Spinal cord (tissue), 10 donors: ENCODE data around the gene CLTB. TPM values are rescaled to one million over a fixed set of nuclear protein-coding genes. Genes with fewer than 3 reads are reported as not detected.
"Not testable (repeated sequence)": the region's sequence is repeated elsewhere in the genome, so short reads cannot be mapped to it uniquely, and the experiment has no call there.

ENCODE experiments used
- DNase-seq, 6 donors: peaks; one replicate each; pipeline versions ENCODE4 v3.0.0 to v3.0.0-alpha.2; 2013 to 2015; ENCODE audit warnings: low spot score in 6 of 6, low read depth in 4 of 6
- H3K27ac ChIP-seq: one replicate; pipeline ENCODE4 v1.5.1; 2013; ENCODE audit warnings: low read depth, low read length, control low read depth
- H3K27me3 ChIP-seq: one replicate; pipeline ENCODE4 v1.6.1; 2013; ENCODE audit warnings: low read length; ENCODE audit not compliant: control insufficient read depth, insufficient read depth
- H3K36me3 ChIP-seq: one replicate; pipeline ENCODE4 v1.6.1; 2013; ENCODE audit warnings: low read length; ENCODE audit not compliant: control insufficient read depth, insufficient read depth
- H3K4me1 ChIP-seq: one replicate; pipeline ENCODE4 v1.6.1; 2013; ENCODE audit warnings: low read length; ENCODE audit not compliant: control insufficient read depth, insufficient read depth
- H3K4me3 ChIP-seq: one replicate; pipeline ENCODE4 v1.5.1; 2013; ENCODE audit warnings: low read depth, low read length, control low read depth
- H3K9me3 ChIP-seq: one replicate; pipeline ENCODE4 v1.6.1; 2013; ENCODE audit warnings: low read length; ENCODE audit not compliant: control insufficient read depth, insufficient read depth
- WGBS: methylation state at CpG from one replicate; pipeline ENCODE4 v1.1.5; 2013; ENCODE audit warnings: missing lambda C conversion rate; ENCODE audit not compliant: insufficient coverage; 5-methylcytosine and 5-hydroxymethylcytosine counted together
- polyA plus RNA-seq, 2 donors: library from polyadenylated mRNA; unstranded; fragments of 120-200 nt; gene quantifications; one replicate each; pipeline ENCODE4 v1.2.1, GENCODE V29; 2013; ENCODE audit not compliant: insufficient read length in 2 of 2
- total RNA-seq, 2 donors: library from RNA; depleted of rRNA in 1 of 2; stranded (reverse); fragments of 120-200 nt in 1 of 2; fragments of >200 nt in 1 of 2; gene quantifications; one replicate each; pipeline versions ENCODE4 v1.2.3 to v1.2.4, GENCODE V29; 2013 to 2014
- donor health status: healthy.

CLTB gene
- total and polyA plus RNA-seq, 4 donors, result 70.8 to 191 (median 160) TPM

GRCh38 chr5:176446884-176447590 lies 30.7 kb upstream of the CLTB start:
- peak in 3 of 6 donors; percentile 5 to 22 (median 13) for DNase-seq
- H3K27me3 ChIP-seq, result no peaks in the 10 kb centered on the region
- 12% methylated on average over 26 of the region's 27 CpGs for WGBS

DNA sequence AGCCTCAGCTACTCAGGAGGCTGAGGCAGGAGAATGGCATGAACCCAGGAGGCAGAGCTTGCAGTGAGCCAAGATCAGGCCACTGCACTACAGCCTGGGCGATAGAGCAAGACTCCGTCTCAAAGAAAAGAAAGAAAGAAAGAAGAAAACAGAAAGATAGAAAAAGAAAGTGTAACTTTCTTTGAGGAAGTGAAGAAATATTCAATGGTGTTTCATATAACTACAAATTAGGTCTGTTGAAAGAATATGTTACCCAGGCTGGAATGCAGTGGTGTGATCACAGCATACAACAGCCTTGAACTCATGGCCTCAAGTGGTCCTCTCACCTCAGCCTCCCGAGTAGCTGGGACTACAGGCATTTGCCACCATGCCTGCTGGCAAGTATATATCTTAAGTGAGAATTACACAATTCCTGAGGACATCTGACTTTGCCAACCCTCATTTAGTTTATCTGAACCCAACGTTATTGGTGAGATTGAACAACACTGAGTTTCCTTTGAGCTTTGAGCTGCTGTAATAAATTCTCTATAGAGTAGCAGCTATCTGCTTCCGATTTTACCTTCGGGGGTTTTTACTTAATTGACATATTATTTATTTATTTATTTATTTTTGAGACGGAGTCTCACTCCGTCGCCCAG lies 29.8 kb upstream of the CLTB start:
- WGBS, result 96% methylated on average over 5 of the region's 9 CpGs
- H3K27me3 ChIP-seq, result no peaks in the 10 kb centered on the region
- no peaks in the 10 kb centered on the region for H3K9me3 ChIP-seq
- H3K4me3 ChIP-seq, result no peak overlapping the region
- H3K4me1 ChIP-seq, result peaks cover 19% of the 10 kb centered on the region
- no peak for DNase-seq
- H3K27ac ChIP-seq, result no peak overlapping the region
- no peaks in the 10 kb centered on the region for H3K36me3 ChIP-seq

More at GRCh38 chr5:176446884-176447590, 30.7 kb upstream of the CLTB start:
- no peaks in the 10 kb centered on the region for H3K9me3 ChIP-seq
- H3K4me1 ChIP-seq, result peaks cover 19% of the 10 kb centered on the region
- peaks cover 2% of the 10 kb centered on the region for H3K36me3 ChIP-seq
- H3K27ac ChIP-seq, result peak overlapping the region; percentile 99
- H3K4me3 ChIP-seq, result peak overlapping the region; percentile 95

DNA sequence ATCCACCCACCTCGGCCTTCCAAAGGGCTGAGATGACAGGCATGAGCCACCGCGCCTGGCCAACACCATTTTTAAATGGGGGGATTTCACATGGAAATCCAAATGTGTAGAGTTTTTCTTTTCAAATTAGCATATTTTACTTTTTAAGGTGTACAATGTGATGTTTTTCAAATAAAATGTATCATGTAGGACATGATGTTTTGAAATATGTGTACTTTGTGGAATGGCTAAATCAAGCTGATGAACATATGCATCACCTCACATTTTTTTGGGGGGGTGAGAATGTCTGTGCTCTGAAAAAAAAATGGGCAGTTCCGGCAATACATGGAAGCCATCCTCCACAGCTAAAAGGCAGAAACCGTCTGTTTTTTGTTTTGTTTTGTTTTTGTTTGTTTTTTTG lies 28.4 kb upstream of the CLTB start:
- Histone ChIP-seq H3K27ac (no peak overlapping the region), H3K4me1 (peaks cover 19% of the 10 kb centered on the region), H3K4me3 (no peak overlapping the region), H3K9me3 (no peaks in the 10 kb centered on the region), H3K36me3 (no peaks in the 10 kb centered on the region), H3K27me3 (no peaks in the 10 kb centered on the region)
- DNase-seq, result no peak
- no CpG with 5 or more reads among the region's 5 CpGs for WGBS

DNA sequence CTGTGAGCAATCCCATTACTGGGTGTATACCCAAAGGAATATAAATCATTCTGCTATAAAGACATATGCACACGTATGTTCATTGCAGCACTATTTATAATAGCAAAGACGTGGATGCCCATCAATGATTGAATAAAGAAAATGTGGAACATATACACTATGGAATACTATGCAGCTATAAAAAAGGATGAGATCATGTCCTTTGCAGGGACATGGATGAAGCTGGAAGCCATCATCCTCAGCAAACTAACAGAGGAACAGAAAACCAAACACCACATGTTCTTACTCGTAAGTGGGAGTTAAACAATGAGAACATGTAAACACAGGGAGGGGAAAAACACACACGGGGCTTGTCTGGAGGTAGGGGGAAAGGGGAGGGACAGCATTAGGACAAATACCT lies 26.6 kb upstream of the CLTB start:
- H3K27ac ChIP-seq, H3K27me3 ChIP-seq, H3K4me3 ChIP-seq, H3K36me3 ChIP-seq, DNase-seq, H3K9me3 ChIP-seq: not testable (repeated sequence)
- peaks cover 10% of the 10 kb centered on the region for H3K4me1 ChIP-seq
- no CpG with 5 or more reads among the region's 4 CpGs for WGBS

DNA sequence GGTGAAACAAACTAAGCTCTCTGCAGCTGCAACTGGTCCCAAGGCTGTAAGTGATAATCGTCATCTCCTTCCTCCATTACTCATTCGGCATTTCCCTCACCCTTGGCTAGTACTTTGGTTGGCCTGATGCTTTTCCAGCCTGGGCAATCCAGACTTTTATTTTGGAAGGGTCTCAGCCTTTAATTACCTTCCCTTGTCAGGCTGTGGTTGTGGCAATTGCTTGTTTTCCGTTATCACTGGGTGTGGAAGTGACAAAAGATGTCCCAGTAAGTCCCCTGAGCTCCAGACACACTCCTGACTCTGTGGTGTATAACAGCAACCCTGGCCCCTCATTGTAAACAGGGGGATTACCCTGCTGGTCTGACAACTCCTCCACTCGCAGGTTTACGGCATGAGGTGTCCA lies 25.6 kb upstream of the CLTB start:
- no peak for DNase-seq
- Histone ChIP-seq H3K4me3 (no peak overlapping the region), H3K4me1 (peaks cover 4% of the 10 kb centered on the region), H3K36me3 (no peaks in the 10 kb centered on the region), H3K27me3 (no peaks in the 10 kb centered on the region), H3K27ac (no peak overlapping the region), H3K9me3 (no peaks in the 10 kb centered on the region)
- 21% methylated on average over 5 of the region's 5 CpGs for WGBS

DNA sequence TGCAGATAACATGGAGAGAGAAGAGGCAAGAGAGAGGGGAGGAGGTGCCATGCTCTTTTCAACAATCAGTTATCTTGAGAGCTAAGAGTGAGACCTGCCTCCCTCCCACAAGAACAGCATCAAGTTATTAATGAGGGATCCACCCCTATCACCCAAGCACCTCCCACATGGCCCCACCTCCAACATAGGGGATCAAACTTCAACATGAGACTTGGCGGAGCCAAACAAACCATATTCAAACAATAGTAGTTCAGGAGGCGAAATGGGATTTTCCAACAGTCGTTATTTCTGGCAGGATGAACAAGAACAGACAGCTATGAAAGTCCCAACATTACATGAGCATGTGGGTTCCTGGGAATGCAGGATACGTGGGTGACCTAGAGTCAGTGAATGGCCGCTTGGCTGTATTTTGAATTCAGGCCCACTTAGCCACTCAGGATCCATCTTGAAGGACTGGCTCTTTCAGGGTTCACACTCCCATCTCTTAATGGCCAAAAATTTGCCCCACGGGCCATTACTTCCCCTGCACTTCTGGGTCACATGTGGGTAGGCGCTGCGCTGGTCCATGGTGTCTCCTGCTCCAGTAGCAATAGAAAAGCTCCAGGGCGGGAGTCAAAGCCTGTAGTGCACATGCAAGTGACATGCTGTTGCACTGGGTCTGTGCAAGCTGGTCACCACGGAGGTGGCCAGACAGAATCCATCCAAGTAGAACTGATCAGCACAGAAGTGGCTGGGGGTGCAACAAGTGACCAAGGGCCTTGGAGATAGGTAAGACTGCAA lies 24.8 kb upstream of the CLTB start:
- H3K27ac ChIP-seq, result no peak overlapping the region
- DNase-seq, result no peak
- H3K9me3 ChIP-seq, result no peaks in the 10 kb centered on the region
- no peaks in the 10 kb centered on the region for H3K27me3 ChIP-seq
- H3K4me3 ChIP-seq, result no peak overlapping the region
- no peaks in the 10 kb centered on the region for H3K36me3 ChIP-seq
- H3K4me1 ChIP-seq, result no peaks in the 10 kb centered on the region
- WGBS, result 83% methylated on average over 9 of the region's 10 CpGs

GRCh38 chr5:176438959-176439757 lies 22.8 kb upstream of the CLTB start:
- WGBS, result 67% methylated on average over 2 of the region's 12 CpGs
- Histone ChIP-seq H3K4me1 (no peaks in the 10 kb centered on the region), H3K36me3 (no peaks in the 10 kb centered on the region), H3K9me3 (no peaks in the 10 kb centered on the region), H3K4me3 (no peak overlapping the region), H3K27me3 (no peaks in the 10 kb centered on the region), H3K27ac (no peak overlapping the region)
- no peak for DNase-seq

DNA sequence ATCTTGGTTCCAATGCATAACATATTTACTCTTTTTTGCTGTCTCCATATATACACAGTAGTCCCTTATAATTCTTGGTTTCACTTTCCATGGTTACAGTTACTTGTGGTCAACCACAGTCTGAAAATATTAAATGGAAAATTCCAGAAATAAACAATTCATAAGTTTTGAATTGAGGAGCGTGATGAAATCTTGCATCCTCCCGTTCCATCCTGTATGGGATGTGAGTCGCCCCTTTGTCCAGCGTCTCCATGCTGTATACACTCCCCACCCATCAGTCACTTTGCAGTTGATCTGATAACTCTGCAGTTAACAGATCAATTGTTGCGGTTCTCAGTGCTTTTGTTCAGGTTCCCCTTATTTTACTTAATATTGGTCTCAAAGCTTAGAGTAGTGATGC lies 20.3 kb upstream of the CLTB start:
- Histone ChIP-seq H3K36me3 (no peaks in the 10 kb centered on the region), H3K9me3 (no peaks in the 10 kb centered on the region), H3K4me1 (no peaks in the 10 kb centered on the region), H3K27ac (no peak overlapping the region), H3K27me3 (no peaks in the 10 kb centered on the region), H3K4me3 (no peak overlapping the region)
- WGBS, result no CpG with 5 or more reads among the region's 5 CpGs
- no peak for DNase-seq

- Histone ChIP-seq H3K4me1 (no peaks in the 10 kb centered on the region), H3K27ac (no peak overlapping the region), H3K9me3 (no peaks in the 10 kb centered on the region), H3K4me3 (no peak overlapping the region), H3K27me3 (no peaks in the 10 kb centered on the region), H3K36me3 (no peaks in the 10 kb centered on the region)
- DNase-seq, result no peak
- 100% methylated on average over 2 of the region's 5 CpGs for WGBS
Observed at GRCh38 chr5:176432707-176433106, 16.4 kb upstream of the CLTB start.
